H1 (cell line): Measurements from ENCODE around the gene RAD51B. TPM values are rescaled to one million over a fixed set of nuclear protein-coding genes. Genes with fewer than 3 reads are reported as not detected.

Source experiments
- CTCF ChIA-PET: fragments of 300-600 bp; sonication (Branson Sonifier 250); formaldehyde crosslinking; loops from one replicate; lab custom pipeline; 2021; ENCODE audit not compliant: partially characterized antibody; lab: Charles Lee
- POLR2A ChIA-PET: fragments of 300-600 bp; sonication (Branson Sonifier 250); formaldehyde crosslinking; loops from one replicate; lab custom pipeline; 2021; ENCODE audit warnings: inconsistent platforms; ENCODE audit not compliant: partially characterized antibody; lab: Charles Lee
- DNase-seq, 2 experiments: peaks; one replicate each; pipeline versions ENCODE4 v3.0.0 to v3.0.0-alpha.2; 2010 to 2022; ENCODE audit warnings: low spot score in 2 of 2, low read depth in 1 of 2, mixed read lengths in 1 of 2
- FAIRE-seq: peaks from 2 replicates; lab custom pipeline; 2011; peaks lifted over from hg19 to GRCh38; lab: Jason Lieb, UNC
- H2AFZ ChIP-seq: 2 replicates; pipeline ENCODE4 v1.8.1; 2012; ENCODE audit warnings: low read length, inconsistent platforms
- H2AK5ac ChIP-seq: 2 replicates; pipeline ENCODE4 v1.6.1; 2013; ENCODE audit warnings: low read depth, low read length
- H2BK120ac ChIP-seq: replicated peaks from 2 replicates; pipeline ENCODE3; 2013; ENCODE audit warnings: low read depth, low read length, inconsistent platforms
- H2BK12ac ChIP-seq: 2 replicates; pipeline ENCODE4 v1.6.1; 2013; ENCODE audit warnings: low read depth, low read length
- H2BK15ac ChIP-seq: 2 replicates; pipeline ENCODE4 v1.6.1; 2013; ENCODE audit warnings: low read length
- H2BK20ac ChIP-seq: 2 replicates; pipeline ENCODE4 v1.6.1; 2013; ENCODE audit warnings: low read length
- H2BK5ac ChIP-seq: 2 replicates; pipeline ENCODE4 v1.6.1; 2013; ENCODE audit warnings: low read depth, low read length
- H3K14ac ChIP-seq: 2 replicates; pipeline ENCODE4 v1.6.1; 2013; ENCODE audit warnings: inconsistent platforms; ENCODE audit not compliant: insufficient read length
- H3K18ac ChIP-seq: 2 replicates; pipeline ENCODE4 v1.6.1; 2013; ENCODE audit warnings: low read length; ENCODE audit errors: extremely low read depth
- H3K23ac ChIP-seq: 2 replicates; pipeline ENCODE4 v1.6.1; 2013; ENCODE audit warnings: inconsistent platforms; ENCODE audit not compliant: insufficient read length
- H3K23me2 ChIP-seq: 2 replicates; pipeline ENCODE4 v1.6.1; 2013; ENCODE audit warnings: low read depth, low read length
- H3K27ac ChIP-seq: 2 replicates; pipeline ENCODE4 v1.6.1; 2011; ENCODE audit warnings: low read depth, low read length, inconsistent platforms
- H3K27me3 ChIP-seq, 4 experiments: replicated peaks in 1 of 4; 1 replicate in 1 of 4; 2 replicates in 3 of 4; pipeline versions ENCODE4 v1.6.1 to v1.8.1; 2011 to 2013; ENCODE audit warnings: low read length in 3 of 4, mild to moderate bottlenecking in 3 of 4, inconsistent platforms in 2 of 4, mixed read lengths in 2 of 4, moderate library complexity in 1 of 4; ENCODE audit not compliant: control insufficient read depth in 3 of 4, insufficient read depth in 3 of 4; ENCODE audit errors: extremely low read depth in 1 of 4
- H3K36me3 ChIP-seq, 4 experiments: 2 replicates each; pipeline versions ENCODE4 v1.6.1 to v1.8.1; 2011 to 2013; ENCODE audit warnings: mild to moderate bottlenecking in 4 of 4, low read length in 3 of 4, moderate library complexity in 2 of 4, control low read depth in 1 of 4, inconsistent platforms in 1 of 4; ENCODE audit not compliant: insufficient read depth in 4 of 4, control insufficient read depth in 2 of 4
- H3K4ac ChIP-seq: replicated peaks from 2 replicates; pipeline ENCODE3; 2013; ENCODE audit warnings: low read length, low read depth, mixed read lengths, inconsistent platforms; ENCODE audit not compliant: insufficient read length
- H3K4me1 ChIP-seq, 4 experiments: replicated peaks in 1 of 4; 1 replicate in 1 of 4; 2 replicates in 3 of 4; pipeline versions ENCODE4 v1.6.1 to v1.8.1; 2011 to 2013; ENCODE audit warnings: low read length in 3 of 4, inconsistent platforms in 2 of 4, mixed read lengths in 1 of 4; ENCODE audit not compliant: insufficient read depth in 4 of 4, control insufficient read depth in 3 of 4
- H3K4me2 ChIP-seq, 2 experiments: 2 replicates each; pipeline versions ENCODE4 v1.6.1 to v1.8.1; 2011 to 2013; ENCODE audit warnings: low read depth in 2 of 2, low read length in 2 of 2, control low read depth in 1 of 2, inconsistent platforms in 1 of 2, mild to moderate bottlenecking in 1 of 2; ENCODE audit not compliant: insufficient read depth in 1 of 2
- H3K4me3 ChIP-seq, 4 experiments: fragments of 200-600, 300-600 bp in 1 of 4; sonication (generic), shearing (Covaris generic), sonication (Bioruptor Twin) in 1 of 4; 2 replicates each; pipeline versions ENCODE4 v1.5.1 to v1.8.1; 2011 to 2016; ENCODE audit warnings: low read length in 4 of 4, low read depth in 3 of 4, control low read depth in 2 of 4, inconsistent platforms in 2 of 4, mild to moderate bottlenecking in 2 of 4, mixed read lengths in 1 of 4, moderate library complexity in 1 of 4; ENCODE audit not compliant: insufficient read depth in 2 of 4; ENCODE audit errors: extremely low read depth in 1 of 4
- H3K56ac ChIP-seq: replicated peaks from 2 replicates; pipeline ENCODE3; 2013; ENCODE audit warnings: low read depth, mild to moderate bottlenecking, mixed read lengths, low read length, inconsistent platforms; ENCODE audit not compliant: insufficient read length
- H3K79me1 ChIP-seq: 2 replicates; pipeline ENCODE4 v1.6.1; 2013; ENCODE audit warnings: low read depth, low read length, control low read depth
- H3K79me2 ChIP-seq, 2 experiments: 2 replicates each; pipeline versions ENCODE4 v1.6.1 to v1.8.1; 2012 to 2013; ENCODE audit warnings: low read length in 2 of 2, mild to moderate bottlenecking in 2 of 2, inconsistent platforms in 1 of 2; ENCODE audit not compliant: insufficient read depth in 2 of 2, control insufficient read depth in 1 of 2
- H3K9ac ChIP-seq, 4 experiments: replicated peaks in 1 of 4; 1 replicate in 1 of 4; 2 replicates in 3 of 4; pipeline versions ENCODE4 v1.6.1 to v1.8.1; 2011 to 2013; ENCODE audit warnings: low read depth in 3 of 4, low read length in 3 of 4, control low read depth in 2 of 4, mild to moderate bottlenecking in 2 of 4, moderate library complexity in 2 of 4, inconsistent platforms in 1 of 4; ENCODE audit errors: extremely low read depth in 1 of 4
- H3K9me3 ChIP-seq, 2 experiments: 2 replicates each; pipeline versions ENCODE4 v1.6.1 to v1.8.1; 2012 to 2013; ENCODE audit warnings: mild to moderate bottlenecking in 2 of 2, moderate library complexity in 2 of 2, control low read depth in 1 of 2, inconsistent platforms in 1 of 2, low read depth in 1 of 2, low read length in 1 of 2, mixed read lengths in 1 of 2; ENCODE audit not compliant: insufficient read depth in 2 of 2
- H4K20me1 ChIP-seq, 2 experiments: replicated peaks in 1 of 2; 2 replicates each; pipeline versions ENCODE3 to v1.8.1; 2011 to 2013; ENCODE audit warnings: inconsistent platforms in 2 of 2, low read length in 2 of 2, mild to moderate bottlenecking in 1 of 2; ENCODE audit not compliant: insufficient read depth in 2 of 2, control insufficient read depth in 1 of 2
- H4K5ac ChIP-seq: 2 replicates; pipeline ENCODE4 v1.6.1; 2013; ENCODE audit warnings: low read length, low read depth, mixed read lengths, inconsistent platforms; ENCODE audit not compliant: insufficient read length
- H4K8ac ChIP-seq: 2 replicates; pipeline ENCODE4 v1.8.0; 2013; ENCODE audit warnings: mild to moderate bottlenecking, moderate library complexity, low read length, inconsistent platforms; ENCODE audit not compliant: insufficient read depth; ENCODE audit errors: extremely low read depth
- H4K91ac ChIP-seq: replicated peaks from 2 replicates; pipeline ENCODE3; 2013; ENCODE audit warnings: low read length, mixed read lengths, inconsistent platforms; ENCODE audit not compliant: insufficient read length
- CHD2 ChIP-seq: IDR thresholded peaks from 2 replicates; pipeline ENCODE4 v1.6.1; 2012; ENCODE audit warnings: low read length, improper control_type of control experiment
- polyA plus RNA-seq, 7 experiments: library from polyadenylated mRNA; depleted of rRNA in 3 of 7; stranded (reverse) in 5 of 7; unstranded in 2 of 7; fragments of >200 nt in 5 of 7; fragments of 200-250 nt in 2 of 7; gene quantifications; 1 replicate in 5 of 7; 2 replicates in 1 of 7; 4 replicates in 1 of 7; pipeline versions ENCODE4 v1.2.1 to v1.2.3, GENCODE V29; 2011 to 2013; ENCODE audit warnings: missing spikeins in 2 of 7, mixed read lengths in 2 of 7
- total RNA-seq: library from RNA; stranded (reverse); fragmentation: NEBNext Ultra II Directional; extraction: Animal tissue kit (Norgen Biotek cat#: 25700); gene quantifications from 2 replicates; pipeline ENCODE4 v1.2.1, GENCODE V29; 2021

Gene RAD51B
- total and polyA plus RNA-seq, 2 of the 8 experiments (the other 6 are each of a cell fraction or from before 2014, with no cell fraction given) = 3.9 to 14.9 TPM

GRCh38 chr14:68475802-68476201, 656.2 kb downstream of the RAD51B start:
- H2BK12ac ChIP-seq = no peak overlapping the region
- H3K4me2 ChIP-seq = no peak overlapping the region
- no peak overlapping the region for H4K5ac ChIP-seq
- H2AK5ac ChIP-seq = no peak overlapping the region
- ChIA-PET CTCF (no interaction called here), POLR2A (no interaction called here)
- no peaks in the 10 kb centered on the region for H3K36me3 ChIP-seq
- no peaks in the 10 kb centered on the region for H3K9me3 ChIP-seq
- H4K8ac ChIP-seq = no peak overlapping the region
- no peak overlapping the region for H3K4ac ChIP-seq
- no peak overlapping the region for H3K23ac ChIP-seq
- H2BK20ac ChIP-seq = no peak overlapping the region
- TF ChIP-seq CHD2 = no peak
- no peak overlapping the region for H4K91ac ChIP-seq
- no peak overlapping the region for H2BK15ac ChIP-seq
- no peaks in the 10 kb centered on the region for H3K79me2 ChIP-seq
- no peak overlapping the region for H3K56ac ChIP-seq
- no peak overlapping the region for H3K27ac ChIP-seq
- no peak overlapping the region for H3K4me3 ChIP-seq
- H4K20me1 ChIP-seq = no peaks in the 10 kb centered on the region
- no peak overlapping the region for H2AFZ ChIP-seq
- no peaks in the 10 kb centered on the region for H3K79me1 ChIP-seq
- H3K9ac ChIP-seq = no peak overlapping the region
- peaks cover 8 to 28% (median 19%) of the 10 kb centered on the region in 4 experiments for H3K4me1 ChIP-seq
- DNase-seq (no peak), FAIRE-seq (no peak)
- H2BK120ac ChIP-seq = no peak overlapping the region
- H2BK5ac ChIP-seq = no peak overlapping the region
- no peak overlapping the region for H3K14ac ChIP-seq
- H3K18ac ChIP-seq = no peak overlapping the region
- H3K27me3 ChIP-seq = no peaks in the 10 kb centered on the region
- H3K23me2 ChIP-seq = no peaks in the 10 kb centered on the region
